ENCODE measurements around the gene USP28.

Gene USP28

GRCh38 chr11:113856966-113857759, 18.2 kb downstream of the USP28 start:
- ChIA-PET CTCF (interaction anchor here (1.1 to 1.3 kb wide), 2 partner anchors 11 to 26 kb away, joined by 3 to 4 read pairs; no protein-coding TSS in a partner anchor), POLR2A (no interaction called here)
- TF ChIP-seq CTCF (IDR thresholded peaks at IDR 0.05; ENCODE audit: control extremely low read depth, extremely low read depth, low read depth, missing control alignments) = no peak
- no peak for DNase-seq (ENCODE audit: extremely low spot score)

- DNase-seq (ENCODE audit: extremely low spot score) = no peak
- ChIA-PET CTCF (interaction anchor here (1.1 to 2.5 kb wide), 3 partner anchors 11 to 25 kb away, joined by 3 to 8 read pairs (median 3); no protein-coding TSS in a partner anchor), POLR2A (no interaction called here)
- no peak for TF ChIP-seq CTCF (IDR thresholded peaks at IDR 0.05; ENCODE audit: control extremely low read depth, extremely low read depth, low read depth, missing control alignments)
Observed at GRCh38 chr11:113855803-113856202, 19.6 kb downstream of the USP28 start.

GRCh38 chr11:113850188-113850587, 25.2 kb downstream of the USP28 start:
- TF ChIP-seq CTCF (IDR thresholded peaks at IDR 0.05; ENCODE audit: control extremely low read depth, extremely low read depth, low read depth, missing control alignments) = no peak
- POLR2A ChIA-PET = no interaction called here
- no peak for DNase-seq (ENCODE audit: extremely low spot score)
- CTCF ChIA-PET = interaction anchor here (1.2 kb wide), 1 partner anchor 9 kb away, joined by 4 read pairs; no protein-coding TSS in a partner anchor

DNA sequence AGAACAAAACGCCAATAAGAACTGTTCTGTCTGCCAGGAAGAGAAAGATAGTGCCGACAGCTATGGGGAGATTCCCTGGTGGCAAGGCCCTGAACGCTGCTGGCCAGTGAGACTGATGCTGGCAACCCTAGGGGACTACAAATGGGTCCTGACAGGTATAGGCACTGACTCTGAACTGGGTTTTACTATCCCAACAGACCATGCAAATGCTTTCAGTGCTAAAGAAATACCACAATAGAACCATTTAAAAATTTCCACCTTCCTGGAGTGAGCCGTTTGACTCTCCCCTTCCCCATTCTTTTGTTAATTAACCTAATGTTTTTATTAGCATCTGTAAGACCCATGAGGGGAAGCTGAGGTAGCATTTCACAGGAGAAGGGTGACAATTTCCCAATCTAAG, 25.7 kb downstream of the USP28 start:
- POLR2A ChIA-PET = no interaction called here
- no peak for DNase-seq (ENCODE audit: extremely low spot score)
- CTCF ChIA-PET = interaction anchor here (1.2 to 1.3 kb wide), 2 partner anchors 9 to 10 kb away, joined by 3 to 4 read pairs; no protein-coding TSS in a partner anchor
- no peak for TF ChIP-seq CTCF (IDR thresholded peaks at IDR 0.05; ENCODE audit: control extremely low read depth, extremely low read depth, low read depth, missing control alignments)

- TF ChIP-seq CTCF (IDR thresholded peaks at IDR 0.05; ENCODE audit: control extremely low read depth, extremely low read depth, low read depth, missing control alignments) = no peak
- DNase-seq (ENCODE audit: extremely low spot score) = no peak
- CTCF ChIA-PET = interaction anchor here (1.3 to 1.7 kb wide), 2 partner anchors 9 to 41 kb away, joined by 3 read pairs; no protein-coding TSS in a partner anchor
- POLR2A ChIA-PET = interaction anchor here (0.6 kb wide), 1 partner anchor 66 kb away, joined by 3 read pairs; no protein-coding TSS in a partner anchor
Observed at GRCh38 chr11:113847580-113847979, 27.8 kb downstream of the USP28 start.

DNA sequence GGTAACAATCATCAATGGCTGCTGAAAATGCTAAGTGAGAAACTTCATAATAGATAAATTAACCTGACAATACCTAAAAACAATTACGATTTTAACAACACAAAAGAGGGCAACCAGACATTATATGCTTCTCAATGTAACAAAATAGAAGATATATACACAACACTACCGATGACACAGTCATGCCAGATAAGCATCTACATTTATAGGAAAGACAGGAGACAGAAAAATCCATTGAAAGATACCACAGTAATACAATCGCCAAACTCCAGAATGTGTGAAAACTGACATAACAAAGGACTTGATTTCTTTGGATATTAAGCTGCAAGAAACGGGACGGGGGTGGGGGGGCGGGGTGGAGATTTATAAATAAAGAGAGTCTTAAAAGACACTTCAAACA, 28.3 kb downstream of the USP28 start:
- POLR2A ChIA-PET = interaction anchor here (0.6 kb wide), 1 partner anchor 66 kb away, joined by 3 read pairs; no protein-coding TSS in a partner anchor
- no peak for TF ChIP-seq CTCF (IDR thresholded peaks at IDR 0.05; ENCODE audit: control extremely low read depth, extremely low read depth, low read depth, missing control alignments)
- DNase-seq (ENCODE audit: extremely low spot score) = no peak
- CTCF ChIA-PET = interaction anchor here (1.3 kb wide), 1 partner anchor 9 kb away, joined by 3 read pairs; no protein-coding TSS in a partner anchor
